NCI-H128 (cell line): ENCODE measurements around the gene CSK.
"Not testable (repeated sequence)": the region's sequence is repeated elsewhere in the genome, so short reads cannot be mapped to it uniquely, and the experiment has no call there.

ENCODE experiments used
- DNase-seq: peaks from one replicate; lab custom pipeline; 2025; ENCODE audit not compliant: unreplicated experiment; lab: John Stamatoyannopoulos, UW

CSK gene

GRCh38 chr15:74770211-74770903 lies 11.5 kb upstream of the CSK start:
- no peak for DNase-seq

DNA sequence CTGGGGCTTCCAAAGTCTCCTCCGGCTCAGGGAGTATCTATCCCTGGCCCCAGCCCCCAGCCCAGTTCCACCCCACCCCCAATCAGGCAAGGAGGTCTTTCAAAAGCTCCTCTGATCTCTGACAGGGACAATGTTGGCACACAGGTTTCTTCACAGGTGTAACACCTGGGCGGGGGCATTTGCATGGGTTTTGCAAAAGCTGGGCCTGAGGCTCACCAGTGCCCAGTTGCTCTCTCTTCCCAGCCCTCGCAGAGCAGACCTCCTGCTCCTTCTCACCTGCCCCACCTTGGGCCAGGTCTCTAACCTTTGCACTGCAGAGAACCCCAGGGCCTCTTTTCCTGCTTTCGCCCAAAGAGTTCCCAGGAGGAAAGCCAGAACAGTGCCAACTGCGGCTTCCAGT lies 8.6 kb upstream of the CSK start:
- no peak for DNase-seq

DNA sequence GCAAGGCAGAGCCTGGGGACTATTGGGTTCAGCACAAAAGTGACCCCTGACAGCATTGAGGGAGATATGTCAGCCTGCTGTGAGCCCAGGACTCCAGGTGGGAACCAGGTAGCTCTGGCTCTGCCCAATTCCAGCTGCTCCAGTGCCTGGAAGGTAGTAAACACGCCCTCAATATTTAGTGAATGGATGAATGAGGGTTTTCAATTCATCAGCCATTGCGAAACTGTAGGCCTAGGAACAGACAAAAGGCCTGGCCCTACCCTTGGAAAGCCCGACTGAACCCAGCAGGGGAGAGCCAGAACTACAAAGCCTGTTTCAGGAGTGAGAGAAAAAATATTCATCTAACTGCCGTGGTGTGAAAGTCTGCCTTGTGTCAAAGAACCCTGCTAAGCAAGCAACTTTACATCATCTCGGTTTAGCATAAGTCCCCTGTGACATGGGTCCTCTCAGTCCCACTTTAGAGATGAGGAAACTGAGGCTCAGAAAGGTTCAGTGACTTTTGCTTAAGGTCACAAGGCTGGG lies 8.1 kb upstream of the CSK start:
- no peak for DNase-seq

GRCh38 chr15:74775132-74775562 lies 6.7 kb upstream of the CSK start:
- DNase-seq: no peak

DNA sequence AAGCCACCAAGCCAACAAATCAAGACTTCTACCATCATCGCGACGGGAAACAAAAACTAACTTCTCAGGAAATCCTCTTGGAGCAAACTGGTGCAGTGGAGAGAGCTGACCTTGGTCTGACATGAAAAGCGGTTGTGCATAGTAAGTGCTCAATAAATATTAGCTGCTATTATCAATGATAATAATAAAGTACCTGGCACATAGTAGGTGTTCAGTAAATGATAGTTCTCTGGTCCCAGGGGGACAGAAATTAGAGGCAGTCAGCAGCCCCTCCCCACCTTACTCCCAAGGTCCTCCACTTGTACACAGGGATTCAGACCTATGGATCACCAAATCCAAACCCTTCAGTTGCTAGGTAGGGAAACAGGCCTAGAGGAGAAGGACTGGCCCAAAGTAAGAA lies 6.0 kb upstream of the CSK start:
- DNase-seq: no peak

DNA sequence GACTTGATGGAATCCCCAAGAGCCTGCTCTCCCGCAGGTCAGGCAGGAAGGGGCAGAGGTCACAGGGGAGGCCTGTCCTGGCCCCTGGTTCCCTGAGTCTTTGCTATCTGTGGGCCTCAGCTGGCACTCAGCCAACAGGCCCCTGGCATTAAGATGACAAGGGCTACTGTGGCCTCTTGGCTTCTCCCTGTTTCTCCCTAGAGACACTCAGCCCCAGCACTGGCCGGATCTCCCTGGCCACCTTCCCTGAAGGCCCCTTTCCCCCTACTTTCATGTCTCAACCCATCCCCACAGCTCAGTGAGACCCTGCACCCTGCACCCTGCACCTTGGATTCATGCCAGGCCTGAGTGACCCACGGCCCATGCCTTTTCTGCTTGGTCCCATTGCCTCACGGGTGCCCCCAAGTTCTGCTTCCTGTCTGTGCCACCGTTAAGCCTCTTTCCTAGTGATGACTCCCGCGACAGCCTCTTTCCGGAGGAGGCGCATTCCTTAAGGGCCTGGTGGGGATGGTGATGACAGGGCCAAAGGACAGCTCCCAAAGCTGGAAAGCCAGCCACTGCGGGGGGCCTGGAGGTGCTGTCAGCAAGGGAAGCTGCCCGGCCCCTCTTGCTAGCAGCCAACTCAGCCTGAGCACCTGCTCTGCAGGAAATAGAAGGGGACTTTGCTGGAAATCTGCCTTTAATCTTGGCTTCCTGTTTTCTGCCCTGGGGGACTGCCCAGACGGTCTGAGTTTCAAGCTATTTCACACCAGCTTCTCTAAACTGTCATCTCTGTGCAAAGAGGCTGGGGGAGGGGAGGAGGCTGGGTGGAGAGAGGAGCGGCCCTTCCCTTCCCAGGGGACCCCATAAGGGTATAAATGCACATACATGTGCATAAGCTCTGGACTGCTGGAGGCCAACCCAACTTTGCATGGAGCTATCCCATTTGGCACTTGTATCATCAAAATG lies 4.8 kb upstream of the CSK start:
- no peak for DNase-seq

GRCh38 chr15:74777769-74778598 lies 3.9 kb upstream of the CSK start:
- no peak for DNase-seq

DNA sequence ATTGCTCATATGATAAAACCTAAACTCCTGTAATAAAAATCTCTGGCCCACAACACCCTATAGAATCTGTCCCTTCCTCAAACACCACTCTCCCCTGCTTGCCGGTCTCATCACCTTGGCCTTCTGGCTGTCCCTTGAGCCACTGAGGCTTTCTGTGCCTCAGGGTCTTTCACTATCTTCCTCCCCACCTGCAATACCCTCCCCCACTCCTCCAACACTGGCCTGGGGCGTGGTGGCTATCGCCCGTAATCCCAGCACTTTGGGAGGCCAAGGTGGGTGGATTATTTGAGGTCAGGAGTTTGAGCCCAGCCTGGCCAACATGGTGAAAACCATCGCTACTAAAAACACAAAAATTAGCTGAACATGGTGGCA lies 3.3 kb upstream of the CSK start:
- no peak for DNase-seq

- DNase-seq: no peak
Measured at GRCh38 chr15:74779162-74779648, 2.7 kb upstream of the CSK start.

GRCh38 chr15:74780523-74781430 lies 1.1 kb upstream of the CSK start:
- DNase-seq: no peak

DNA sequence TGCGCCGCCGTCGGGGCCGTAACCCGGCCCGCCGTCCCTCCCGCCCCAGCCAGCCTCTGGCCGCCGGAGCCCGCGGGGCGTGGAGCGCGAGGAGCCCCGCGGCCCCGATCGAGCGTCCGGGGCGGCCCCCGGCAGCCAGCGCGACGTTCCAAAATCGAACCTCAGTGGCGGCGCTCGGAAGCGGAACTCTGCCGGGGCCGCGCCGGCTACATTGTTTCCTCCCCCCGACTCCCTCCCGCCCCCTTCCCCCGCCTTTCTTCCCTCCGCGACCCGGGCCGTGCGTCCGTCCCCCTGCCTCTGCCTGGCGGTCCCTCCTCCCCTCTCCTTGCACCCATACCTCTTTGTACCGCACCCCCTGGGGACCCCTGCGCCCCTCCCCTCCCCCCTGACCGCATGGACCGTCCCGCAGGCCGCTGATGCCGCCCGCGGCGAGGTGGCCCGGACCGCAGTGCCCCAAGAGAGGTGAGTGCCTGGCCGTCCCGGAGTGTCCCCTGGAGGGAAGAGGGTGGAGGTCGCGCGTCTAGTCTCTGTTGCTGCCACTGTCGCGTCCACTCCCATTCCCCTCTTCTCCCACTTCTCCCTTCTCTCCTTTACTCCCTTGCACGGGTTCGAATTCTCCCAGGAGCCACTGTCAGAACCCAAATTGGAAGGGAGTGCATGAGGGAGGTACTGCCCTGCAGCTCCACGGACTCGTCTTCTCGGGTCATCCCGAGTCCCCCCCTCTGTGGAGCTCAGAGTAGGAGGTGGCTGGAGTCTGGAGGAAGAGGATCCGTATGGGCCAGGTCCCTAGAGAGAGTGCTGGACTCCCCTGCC lies 585 bp downstream of the CSK start:
- DNase-seq: no peak

DNA sequence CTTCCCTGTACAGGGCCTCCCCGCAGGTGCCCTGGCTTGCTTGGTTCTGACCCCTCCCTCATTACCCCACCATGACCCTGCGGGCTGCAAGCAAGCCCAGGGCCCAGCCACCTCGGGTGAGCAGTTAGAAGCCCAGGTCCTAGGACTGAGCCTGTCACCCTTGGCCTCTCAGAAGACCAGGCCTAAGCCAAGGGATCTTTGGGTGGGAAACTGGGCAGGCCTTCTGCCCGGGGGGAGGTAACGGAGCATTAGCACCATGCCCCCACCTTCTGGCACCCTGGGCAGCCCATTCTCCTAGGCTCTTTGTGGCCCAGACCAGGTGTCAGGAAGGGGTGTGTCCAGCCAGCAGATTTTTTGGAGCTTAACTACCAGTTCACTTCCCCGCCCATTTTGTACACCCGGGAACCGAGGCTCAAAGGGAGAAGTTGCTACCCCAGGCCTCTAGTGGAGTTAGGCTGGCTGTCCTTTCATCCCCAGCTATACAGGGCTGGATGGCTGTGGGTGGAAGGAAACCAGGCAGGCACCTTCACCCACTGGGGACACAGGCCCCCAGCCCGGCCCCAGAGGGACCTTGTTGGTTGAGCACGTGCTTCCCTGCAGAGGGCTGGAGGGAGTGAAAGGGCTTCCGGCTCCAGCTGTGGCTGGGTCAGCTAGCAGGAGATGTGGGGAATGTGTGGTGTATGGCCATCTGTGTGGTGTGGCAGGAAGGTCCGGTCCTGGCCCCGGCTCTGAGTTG lies 1.4 kb downstream of the CSK start:
- no peak for DNase-seq

GRCh38 chr15:74783808-74784175 lies 1.9 kb downstream of the CSK start:
- no peak for DNase-seq

DNA sequence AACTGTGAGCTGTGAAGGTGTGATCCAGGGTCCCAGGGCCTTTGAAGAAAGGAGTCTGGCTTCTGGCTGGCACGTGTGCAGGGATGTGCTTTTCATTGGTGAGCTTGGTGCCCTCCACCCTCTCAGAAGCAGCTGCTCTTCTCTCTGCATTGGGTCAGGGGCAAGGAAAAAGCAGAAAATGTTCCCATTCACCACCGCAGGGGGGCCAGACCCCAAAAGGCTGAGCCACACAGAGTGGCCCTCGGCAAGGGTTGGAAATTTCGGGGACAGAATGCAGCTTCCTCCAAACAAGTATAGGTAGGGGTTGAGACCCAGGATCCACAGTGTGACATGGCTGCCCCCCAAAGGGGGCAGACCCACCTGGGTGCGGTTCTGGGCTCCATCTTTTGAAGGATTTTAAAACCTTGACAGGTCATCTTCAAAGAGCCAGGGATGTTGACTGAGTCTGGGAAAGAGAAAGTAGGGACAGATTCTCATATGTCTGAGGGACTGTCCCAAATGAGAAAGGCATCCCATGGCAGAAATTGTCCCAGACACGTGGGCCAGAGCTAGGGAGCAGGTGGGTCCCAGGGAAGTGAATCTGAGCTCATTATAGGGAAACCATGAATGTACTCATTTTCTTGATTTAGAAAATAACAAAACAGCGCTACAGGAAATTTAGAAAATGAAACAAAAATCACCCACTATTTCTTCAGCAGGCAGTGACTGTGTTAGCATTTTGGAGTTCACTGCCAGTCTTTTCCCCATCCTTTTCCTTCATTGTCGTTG lies 2.7 kb downstream of the CSK start:
- DNase-seq: no peak

GRCh38 chr15:74785194-74786032 lies 3.5 kb downstream of the CSK start:
- DNase-seq: no peak

- not testable (repeated sequence) for DNase-seq
Measured at GRCh38 chr15:74786081-74786480, 4.2 kb downstream of the CSK start.
